WTC11 (cell line): ENCODE data around the gene GSX2. TPM values are rescaled to one million over a fixed set of nuclear protein-coding genes. Genes with fewer than 3 reads are reported as not detected.

Source experiments
- ATAC-seq: fragments of 200-7000 bp; cut with Tn5 transposase; 2 replicates; pipeline ENCODE4 v1.10.0; 2021; ENCODE audit warnings: mild to moderate bottlenecking, moderate library complexity
- CTCF ChIA-PET: fragments of 300-600 bp; sonication (Branson Sonifier 250); formaldehyde crosslinking; loops from one replicate; lab custom pipeline; 2021; ENCODE audit warnings: antibody characterized with exemption; lab: Charles Lee
- POLR2A ChIA-PET: fragments of 350-600 bp; sonication (Branson Sonifier 250); formaldehyde crosslinking; loops from one replicate; lab custom pipeline; 2021; ENCODE audit warnings: antibody characterized with exemption; lab: Charles Lee
- DNase-seq: peaks from one replicate; pipeline ENCODE4 v3.0.0; 2021; ENCODE audit warnings: low spot score
- H3K27ac Mint-ChIP-seq: 2 replicates; pipeline ENCODE4 v1.8.0; 2021; ENCODE audit warnings: mixed read lengths
- H3K27me3 Mint-ChIP-seq: 2 replicates; pipeline ENCODE4 v1.8.0; 2021; ENCODE audit warnings: low read depth, mild to moderate bottlenecking, moderate library complexity, mixed read lengths
- H3K36me3 Mint-ChIP-seq: 2 replicates; pipeline ENCODE4 v1.8.0; 2021; ENCODE audit warnings: mixed read lengths
- H3K4me1 Mint-ChIP-seq: 2 replicates; pipeline ENCODE4 v1.8.0; 2022; ENCODE audit warnings: mixed read lengths
- H3K4me3 Mint-ChIP-seq: 2 replicates; pipeline ENCODE4 v1.8.0; 2021; ENCODE audit warnings: mild to moderate bottlenecking, moderate library complexity, mixed read lengths
- H3K9me3 Mint-ChIP-seq: 2 replicates; pipeline ENCODE4 v1.8.0; 2021; ENCODE audit warnings: mixed read lengths
- ATF1 ChIP-seq: sonication (generic); formaldehyde crosslinking; IDR thresholded peaks from 2 replicates; pipeline ENCODE4 v1.8.1; 2023; ENCODE audit warnings: mild to moderate bottlenecking, moderate library complexity, missing genetic modification reagents
- CREB1 ChIP-seq: sonication (generic); formaldehyde crosslinking; IDR thresholded peaks from 2 replicates; pipeline ENCODE4 v1.8.0; 2023; ENCODE audit warnings: mild to moderate bottlenecking, missing genetic modification reagents
- ELF4 ChIP-seq: sonication (generic); formaldehyde crosslinking; IDR thresholded peaks from 2 replicates; pipeline ENCODE4 v1.8.1; 2022; ENCODE audit warnings: low read depth, mild to moderate bottlenecking, moderate library complexity, missing genetic modification reagents
- FOXP1 ChIP-seq: sonication (generic); formaldehyde crosslinking; IDR thresholded peaks from 2 replicates; pipeline ENCODE4 v1.8.0; 2022; ENCODE audit warnings: missing genetic modification reagents, mild to moderate bottlenecking, moderate library complexity, borderline replicate concordance
- GTF2I ChIP-seq: fragments of 250-450 bp; sonication (Bioruptor Pico); conservative IDR thresholded peaks from 2 replicates; pipeline ENCODE4 v1.4.0; 2021; ENCODE audit warnings: mild to moderate bottlenecking
- HMGA2 ChIP-seq: fragments of 250-450 bp; sonication (Bioruptor Pico); IDR thresholded peaks from 2 replicates; pipeline ENCODE4 v1.4.0; 2021; ENCODE audit warnings: mild to moderate bottlenecking, moderate library complexity
- IRF2 ChIP-seq: sonication (generic); formaldehyde crosslinking; IDR thresholded peaks from 2 replicates; pipeline ENCODE4 v1.8.0; 2022; ENCODE audit warnings: low read depth, missing genetic modification reagents, borderline replicate concordance
- NFATC4 ChIP-seq: fragments of 250-450 bp; sonication (Bioruptor Pico); IDR thresholded peaks from 2 replicates; pipeline ENCODE4 v1.9.0; 2021; ENCODE audit warnings: mild to moderate bottlenecking
- NR2C2 ChIP-seq: sonication (generic); formaldehyde crosslinking; IDR thresholded peaks from 2 replicates; pipeline ENCODE4 v1.8.0; 2022; ENCODE audit warnings: mild to moderate bottlenecking, missing genetic modification reagents
- PRRX2 ChIP-seq: fragments of 250-450 bp; sonication (Bioruptor Pico); IDR thresholded peaks from 2 replicates; pipeline ENCODE4 v1.8.0; 2021; ENCODE audit warnings: mild to moderate bottlenecking
- RORB ChIP-seq: fragments of 250-450 bp; sonication (Bioruptor Pico); IDR thresholded peaks from 2 replicates; pipeline ENCODE4 v1.9.0; 2021; ENCODE audit warnings: mild to moderate bottlenecking
- SOX15 ChIP-seq: fragments of 250-450 bp; sonication (Bioruptor Pico); IDR thresholded peaks from 2 replicates; pipeline ENCODE4 v1.9.0; 2021; ENCODE audit warnings: mild to moderate bottlenecking
- SP1 ChIP-seq: sonication (generic); formaldehyde crosslinking; conservative IDR thresholded peaks from 2 replicates; pipeline ENCODE4 v1.8.1; 2022; ENCODE audit warnings: missing genetic modification reagents
- TCF7 ChIP-seq: sonication (generic); formaldehyde crosslinking; IDR thresholded peaks from 2 replicates; pipeline ENCODE4 v1.8.0; 2022; ENCODE audit warnings: mild to moderate bottlenecking, low read depth, missing genetic modification reagents, moderate library complexity
- ZNF138 ChIP-seq: sonication (generic); formaldehyde crosslinking; conservative IDR thresholded peaks from 2 replicates; pipeline ENCODE4 v1.8.1; 2022; ENCODE audit warnings: mild to moderate bottlenecking, moderate library complexity, missing genetic modification reagents
- ZNF317 ChIP-seq: sonication (generic); formaldehyde crosslinking; IDR thresholded peaks from 2 replicates; pipeline ENCODE4 v1.8.1; 2023; ENCODE audit warnings: low read depth, mild to moderate bottlenecking, moderate library complexity, missing genetic modification reagents, borderline replicate concordance
- ZNF396 ChIP-seq: fragments of 250-450 bp; sonication (Bioruptor Pico); IDR thresholded peaks from 2 replicates; pipeline ENCODE4 v1.8.0; 2021; ENCODE audit warnings: mild to moderate bottlenecking, moderate library complexity, borderline replicate concordance
- ZNF416 ChIP-seq: fragments of 250-450 bp; sonication (Bioruptor Pico); IDR thresholded peaks from 2 replicates; pipeline ENCODE4 v1.9.0; 2021; ENCODE audit warnings: mild to moderate bottlenecking, inconsistent platforms
- ZNF423 ChIP-seq: fragments of 250-450 bp; sonication (Bioruptor Pico); IDR thresholded peaks from 2 replicates; pipeline ENCODE4 v2.1.2; 2022; ENCODE audit warnings: mild to moderate bottlenecking, moderate library complexity
- total RNA-seq: library from RNA; stranded (reverse); gene quantifications from 3 replicates; pipeline ENCODE4 v1.2.3, GENCODE V29; 2021
- TF ChIP-seq, protein P1 (sequence below): sonication (generic); formaldehyde crosslinking; conservative IDR thresholded peaks from 2 replicates; pipeline ENCODE4 v1.8.1; 2022; ENCODE audit warnings: mild to moderate bottlenecking, missing genetic modification reagents
- TF ChIP-seq, protein P2 (sequence below): sonication (generic); formaldehyde crosslinking; IDR thresholded peaks from 2 replicates; pipeline ENCODE4 v1.8.1; 2023; ENCODE audit warnings: mild to moderate bottlenecking, missing genetic modification reagents, borderline replicate concordance
- TF ChIP-seq, protein P3 (sequence below): sonication (generic); formaldehyde crosslinking; IDR thresholded peaks from 2 replicates; pipeline ENCODE4 v1.8.0; 2023; ENCODE audit warnings: mild to moderate bottlenecking, missing genetic modification reagents
- TF ChIP-seq, protein P4 (sequence below): sonication (generic); formaldehyde crosslinking; IDR thresholded peaks from 2 replicates; pipeline ENCODE4 v1.8.1; 2022; ENCODE audit warnings: low read depth, mild to moderate bottlenecking, moderate library complexity, missing genetic modification reagents, borderline replicate concordance
- TF ChIP-seq, protein P5 (sequence below): sonication (generic); formaldehyde crosslinking; IDR thresholded peaks from 2 replicates; pipeline ENCODE4 v1.8.0; 2022; ENCODE audit warnings: mild to moderate bottlenecking, missing genetic modification reagents
- TF ChIP-seq, protein P6 (sequence below): sonication (generic); formaldehyde crosslinking; IDR thresholded peaks from 2 replicates; pipeline ENCODE4 v1.8.1; 2022; ENCODE audit warnings: mild to moderate bottlenecking, moderate library complexity, missing genetic modification reagents

The GSX2 gene
- total RNA-seq, 1 experiment from 2014 or later = not detected

DNA sequence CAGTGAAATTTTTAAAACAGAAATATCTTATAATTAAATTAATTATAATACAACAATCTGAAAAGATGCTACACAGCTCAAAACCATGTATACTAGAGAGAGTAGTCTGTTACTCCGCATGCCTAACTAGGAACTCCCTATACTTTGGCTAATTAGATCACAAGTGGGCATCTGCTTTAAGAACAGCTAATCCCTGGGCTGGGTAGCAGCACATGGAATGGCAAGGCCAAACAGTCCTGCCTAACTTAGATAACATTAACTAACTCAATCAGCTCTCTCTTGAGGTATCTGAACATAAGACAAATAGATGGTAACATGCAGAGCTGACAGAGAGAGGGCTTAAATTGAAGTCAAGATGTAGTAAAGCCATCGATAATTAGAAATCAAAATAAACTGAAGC lies 45.5 kb upstream of the GSX2 start:
- POLR2A ChIA-PET = no interaction called here

DNA sequence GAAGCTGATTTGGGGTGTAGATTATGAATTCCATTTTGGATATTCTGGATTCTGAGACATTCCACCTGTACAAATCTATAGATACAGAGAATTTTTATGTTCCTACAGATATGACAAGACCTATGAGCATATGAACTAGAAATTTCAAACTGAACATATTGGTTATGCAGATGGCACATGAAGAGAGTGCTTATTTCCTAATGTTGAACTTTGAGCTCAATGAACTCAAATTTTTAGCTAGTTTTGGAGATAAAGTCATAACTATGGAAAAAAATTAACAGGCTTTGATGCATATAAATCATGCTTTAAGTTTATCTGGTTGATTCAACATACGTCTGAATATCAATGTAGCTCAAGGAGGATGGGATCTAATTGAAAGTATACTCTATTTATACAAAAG lies 44.5 kb upstream of the GSX2 start:
- no peak overlapping the region for H3K4me3 Mint-ChIP-seq
- no peaks in the 10 kb centered on the region for H3K27me3 Mint-ChIP-seq
- TF ChIP-seq NFATC4 = no peak
- TF ChIP-seq, protein P1, sequence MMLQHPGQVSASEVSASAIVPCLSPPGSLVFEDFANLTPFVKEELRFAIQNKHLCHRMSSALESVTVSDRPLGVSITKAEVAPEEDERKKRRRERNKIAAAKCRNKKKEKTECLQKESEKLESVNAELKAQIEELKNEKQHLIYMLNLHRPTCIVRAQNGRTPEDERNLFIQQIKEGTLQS (CRISPR knock-in tag) = no peak
- TF ChIP-seq RORB = no peak
- TF ChIP-seq FOXP1 (CRISPR knock-in tag) = no peak
- TF ChIP-seq, protein P2, sequence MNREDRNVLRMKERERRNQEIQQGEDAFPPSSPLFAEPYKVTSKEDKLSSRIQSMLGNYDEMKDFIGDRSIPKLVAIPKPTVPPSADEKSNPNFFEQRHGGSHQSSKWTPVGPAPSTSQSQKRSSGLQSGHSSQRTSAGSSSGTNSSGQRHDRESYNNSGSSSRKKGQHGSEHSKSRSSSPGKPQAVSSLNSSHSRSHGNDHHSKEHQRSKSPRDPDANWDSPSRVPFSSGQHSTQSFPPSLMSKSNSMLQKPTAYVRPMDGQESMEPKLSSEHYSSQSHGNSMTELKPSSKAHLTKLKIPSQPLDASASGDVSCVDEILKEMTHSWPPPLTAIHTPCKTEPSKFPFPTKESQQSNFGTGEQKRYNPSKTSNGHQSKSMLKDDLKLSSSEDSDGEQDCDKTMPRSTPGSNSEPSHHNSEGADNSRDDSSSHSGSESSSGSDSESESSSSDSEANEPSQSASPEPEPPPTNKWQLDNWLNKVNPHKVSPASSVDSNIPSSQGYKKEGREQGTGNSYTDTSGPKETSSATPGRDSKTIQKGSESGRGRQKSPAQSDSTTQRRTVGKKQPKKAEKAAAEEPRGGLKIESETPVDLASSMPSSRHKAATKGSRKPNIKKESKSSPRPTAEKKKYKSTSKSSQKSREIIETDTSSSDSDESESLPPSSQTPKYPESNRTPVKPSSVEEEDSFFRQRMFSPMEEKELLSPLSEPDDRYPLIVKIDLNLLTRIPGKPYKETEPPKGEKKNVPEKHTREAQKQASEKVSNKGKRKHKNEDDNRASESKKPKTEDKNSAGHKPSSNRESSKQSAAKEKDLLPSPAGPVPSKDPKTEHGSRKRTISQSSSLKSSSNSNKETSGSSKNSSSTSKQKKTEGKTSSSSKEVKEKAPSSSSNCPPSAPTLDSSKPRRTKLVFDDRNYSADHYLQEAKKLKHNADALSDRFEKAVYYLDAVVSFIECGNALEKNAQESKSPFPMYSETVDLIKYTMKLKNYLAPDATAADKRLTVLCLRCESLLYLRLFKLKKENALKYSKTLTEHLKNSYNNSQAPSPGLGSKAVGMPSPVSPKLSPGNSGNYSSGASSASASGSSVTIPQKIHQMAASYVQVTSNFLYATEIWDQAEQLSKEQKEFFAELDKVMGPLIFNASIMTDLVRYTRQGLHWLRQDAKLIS (CRISPR knock-in tag) = no peak
- TF ChIP-seq HMGA2 (CRISPR knock-in tag) = no peak
- TF ChIP-seq ZNF416 (CRISPR knock-in tag) = no peak
- no peak for TF ChIP-seq ZNF396 (CRISPR knock-in tag)
- TF ChIP-seq, protein P3, sequence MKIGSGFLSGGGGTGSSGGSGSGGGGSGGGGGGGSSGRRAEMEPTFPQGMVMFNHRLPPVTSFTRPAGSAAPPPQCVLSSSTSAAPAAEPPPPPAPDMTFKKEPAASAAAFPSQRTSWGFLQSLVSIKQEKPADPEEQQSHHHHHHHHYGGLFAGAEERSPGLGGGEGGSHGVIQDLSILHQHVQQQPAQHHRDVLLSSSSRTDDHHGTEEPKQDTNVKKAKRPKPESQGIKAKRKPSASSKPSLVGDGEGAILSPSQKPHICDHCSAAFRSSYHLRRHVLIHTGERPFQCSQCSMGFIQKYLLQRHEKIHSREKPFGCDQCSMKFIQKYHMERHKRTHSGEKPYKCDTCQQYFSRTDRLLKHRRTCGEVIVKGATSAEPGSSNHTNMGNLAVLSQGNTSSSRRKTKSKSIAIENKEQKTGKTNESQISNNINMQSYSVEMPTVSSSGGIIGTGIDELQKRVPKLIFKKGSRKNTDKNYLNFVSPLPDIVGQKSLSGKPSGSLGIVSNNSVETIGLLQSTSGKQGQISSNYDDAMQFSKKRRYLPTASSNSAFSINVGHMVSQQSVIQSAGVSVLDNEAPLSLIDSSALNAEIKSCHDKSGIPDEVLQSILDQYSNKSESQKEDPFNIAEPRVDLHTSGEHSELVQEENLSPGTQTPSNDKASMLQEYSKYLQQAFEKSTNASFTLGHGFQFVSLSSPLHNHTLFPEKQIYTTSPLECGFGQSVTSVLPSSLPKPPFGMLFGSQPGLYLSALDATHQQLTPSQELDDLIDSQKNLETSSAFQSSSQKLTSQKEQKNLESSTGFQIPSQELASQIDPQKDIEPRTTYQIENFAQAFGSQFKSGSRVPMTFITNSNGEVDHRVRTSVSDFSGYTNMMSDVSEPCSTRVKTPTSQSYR (CRISPR knock-in tag) = no peak
- TF ChIP-seq SP1 (CRISPR knock-in tag) = no peak
- TF ChIP-seq, protein P4, sequence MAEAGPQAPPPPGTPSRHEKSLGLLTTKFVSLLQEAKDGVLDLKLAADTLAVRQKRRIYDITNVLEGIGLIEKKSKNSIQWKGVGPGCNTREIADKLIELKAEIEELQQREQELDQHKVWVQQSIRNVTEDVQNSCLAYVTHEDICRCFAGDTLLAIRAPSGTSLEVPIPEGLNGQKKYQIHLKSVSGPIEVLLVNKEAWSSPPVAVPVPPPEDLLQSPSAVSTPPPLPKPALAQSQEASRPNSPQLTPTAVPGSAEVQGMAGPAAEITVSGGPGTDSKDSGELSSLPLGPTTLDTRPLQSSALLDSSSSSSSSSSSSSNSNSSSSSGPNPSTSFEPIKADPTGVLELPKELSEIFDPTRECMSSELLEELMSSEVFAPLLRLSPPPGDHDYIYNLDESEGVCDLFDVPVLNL (CRISPR knock-in tag) = no peak
- TF ChIP-seq ZNF138 (CRISPR knock-in tag) = no peak
- TF ChIP-seq ATF1 = no peak
- TF ChIP-seq TCF7 (CRISPR knock-in tag) = no peak
- TF ChIP-seq ELF4 (CRISPR knock-in tag) = no peak
- TF ChIP-seq NR2C2 = no peak
- TF ChIP-seq, all 79 proteins: peak for 0

More for the DNA sequence above, 45.5 kb upstream of the GSX2 start:
- ATAC-seq = no peak
- Mint-ChIP-seq H3K36me3 (no peaks in the 10 kb centered on the region), H3K4me1 (peaks cover 9% of the 10 kb centered on the region), H3K9me3 (no peaks in the 10 kb centered on the region), H3K27ac (no peak overlapping the region), H3K4me3 (no peak overlapping the region), H3K27me3 (no peaks in the 10 kb centered on the region)
- CTCF ChIA-PET = no interaction called here
- no peak for DNase-seq
- TF ChIP-seq ZNF317 (CRISPR knock-in tag) (no peak), RORB (no peak), GTF2I (no peak), ZNF423 (no peak), CREB1 (CRISPR knock-in tag) (no peak), PRRX2 (CRISPR knock-in tag) (no peak), SOX15 (no peak), IRF2 (CRISPR knock-in tag) (no peak)
- TF ChIP-seq, protein P5, sequence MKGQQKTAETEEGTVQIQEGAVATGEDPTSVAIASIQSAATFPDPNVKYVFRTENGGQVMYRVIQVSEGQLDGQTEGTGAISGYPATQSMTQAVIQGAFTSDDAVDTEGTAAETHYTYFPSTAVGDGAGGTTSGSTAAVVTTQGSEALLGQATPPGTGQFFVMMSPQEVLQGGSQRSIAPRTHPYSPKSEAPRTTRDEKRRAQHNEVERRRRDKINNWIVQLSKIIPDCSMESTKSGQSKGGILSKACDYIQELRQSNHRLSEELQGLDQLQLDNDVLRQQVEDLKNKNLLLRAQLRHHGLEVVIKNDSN (CRISPR knock-in tag) = no peak
- TF ChIP-seq, protein P6, sequence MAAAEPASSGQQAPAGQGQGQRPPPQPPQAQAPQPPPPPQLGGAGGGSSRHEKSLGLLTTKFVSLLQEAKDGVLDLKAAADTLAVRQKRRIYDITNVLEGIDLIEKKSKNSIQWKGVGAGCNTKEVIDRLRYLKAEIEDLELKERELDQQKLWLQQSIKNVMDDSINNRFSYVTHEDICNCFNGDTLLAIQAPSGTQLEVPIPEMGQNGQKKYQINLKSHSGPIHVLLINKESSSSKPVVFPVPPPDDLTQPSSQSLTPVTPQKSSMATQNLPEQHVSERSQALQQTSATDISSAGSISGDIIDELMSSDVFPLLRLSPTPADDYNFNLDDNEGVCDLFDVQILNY (CRISPR knock-in tag) = no peak

More for the DNA sequence above, 44.5 kb upstream of the GSX2 start:
- ATAC-seq (no peak), DNase-seq (no peak)
- POLR2A ChIA-PET = no interaction called here
- CTCF ChIA-PET = no interaction called here
- Mint-ChIP-seq H3K36me3 (no peaks in the 10 kb centered on the region), H3K4me1 (peaks cover 12% of the 10 kb centered on the region), H3K9me3 (no peaks in the 10 kb centered on the region), H3K27ac (no peak overlapping the region; the same call in 1 of the 2 replicates)
